Glutamatergic neuron (in vitro differentiated cells): Measurements from ENCODE around the gene GSTA2. TPM values are rescaled to one million over a fixed set of nuclear protein-coding genes. Genes with fewer than 3 reads are reported as not detected.
"Not testable (repeated sequence)": the region's sequence is repeated elsewhere in the genome, so short reads cannot be mapped to it uniquely, and the experiment has no call there.

Source experiments
- DNase-seq: peaks from one replicate; pipeline ENCODE4 v3.0.0; 2022
- H3K27ac Mint-ChIP-seq: one replicate; pipeline ENCODE4 v1.8.0; 2020; ENCODE audit warnings: mild to moderate bottlenecking, mixed read lengths, inconsistent platforms; ENCODE audit not compliant: unreplicated experiment
- H3K27me3 Mint-ChIP-seq: one replicate; pipeline ENCODE4 v1.8.0; 2020; ENCODE audit warnings: mild to moderate bottlenecking, moderate library complexity, mixed read lengths, inconsistent platforms; ENCODE audit not compliant: unreplicated experiment
- H3K36me3 Mint-ChIP-seq: one replicate; pipeline ENCODE4 v1.8.0; 2020; ENCODE audit warnings: mild to moderate bottlenecking, mixed read lengths, inconsistent platforms; ENCODE audit not compliant: unreplicated experiment
- H3K4me1 Mint-ChIP-seq: one replicate; pipeline ENCODE4 v1.8.0; 2020; ENCODE audit warnings: mild to moderate bottlenecking, low read depth, mixed read lengths, inconsistent platforms; ENCODE audit not compliant: unreplicated experiment
- H3K4me3 Mint-ChIP-seq: one replicate; pipeline ENCODE4 v1.8.0; 2020; ENCODE audit warnings: mild to moderate bottlenecking, mixed read lengths, inconsistent platforms; ENCODE audit not compliant: unreplicated experiment
- H3K9me3 Mint-ChIP-seq: one replicate; pipeline ENCODE4 v1.8.0; 2020; ENCODE audit warnings: mild to moderate bottlenecking, moderate library complexity, mixed read lengths, inconsistent platforms; ENCODE audit not compliant: unreplicated experiment
- total RNA-seq: library from RNA; stranded (reverse); fragmentation: NEBNext Ultra II Directional; extraction: Animal tissue kit (Norgen Biotek cat#: 25700); gene quantifications from one replicate; pipeline ENCODE4 v1.2.1, GENCODE V29; 2021; ENCODE audit not compliant: unreplicated experiment
- TF ChIP-seq, protein P1 (sequence below): fragments of 200-600 bp; sonication (generic); IDR thresholded peaks from one replicate; pipeline ENCODE4 v1.5.0; 2021; ENCODE audit not compliant: partially characterized antibody, unreplicated experiment

GSTA2 gene
- total RNA-seq, 1 donor from 2014 or later, result not detected

DNA sequence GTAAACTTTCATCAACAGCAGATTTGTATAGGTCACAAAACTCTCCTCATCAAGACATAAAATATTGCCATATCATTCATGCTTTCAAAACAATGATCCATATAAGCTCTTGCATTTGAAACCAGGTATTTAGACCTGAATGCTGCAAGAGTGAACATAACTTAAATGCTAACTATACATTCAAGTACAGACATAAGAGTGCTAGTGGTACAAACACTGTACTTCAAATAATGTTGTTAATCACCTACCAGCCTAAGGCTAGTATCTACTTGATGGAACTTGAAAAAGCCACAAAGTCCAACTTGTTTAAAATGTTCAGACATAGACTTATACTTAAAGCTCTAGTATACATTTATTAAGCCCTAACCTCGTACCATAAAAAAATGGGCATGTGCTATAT, 16.0 kb upstream of the GSTA2 start:
- Mint-ChIP-seq H3K4me1 (no peaks in the 10 kb centered on the region), H3K27me3 (peaks cover 2% of the 10 kb centered on the region), H3K9me3 (peaks cover 5% of the 10 kb centered on the region), H3K27ac (no peak overlapping the region), H3K4me3 (no peak overlapping the region), H3K36me3 (peaks cover 4% of the 10 kb centered on the region)
- DNase-seq, result no peak
- TF ChIP-seq, protein P1, sequence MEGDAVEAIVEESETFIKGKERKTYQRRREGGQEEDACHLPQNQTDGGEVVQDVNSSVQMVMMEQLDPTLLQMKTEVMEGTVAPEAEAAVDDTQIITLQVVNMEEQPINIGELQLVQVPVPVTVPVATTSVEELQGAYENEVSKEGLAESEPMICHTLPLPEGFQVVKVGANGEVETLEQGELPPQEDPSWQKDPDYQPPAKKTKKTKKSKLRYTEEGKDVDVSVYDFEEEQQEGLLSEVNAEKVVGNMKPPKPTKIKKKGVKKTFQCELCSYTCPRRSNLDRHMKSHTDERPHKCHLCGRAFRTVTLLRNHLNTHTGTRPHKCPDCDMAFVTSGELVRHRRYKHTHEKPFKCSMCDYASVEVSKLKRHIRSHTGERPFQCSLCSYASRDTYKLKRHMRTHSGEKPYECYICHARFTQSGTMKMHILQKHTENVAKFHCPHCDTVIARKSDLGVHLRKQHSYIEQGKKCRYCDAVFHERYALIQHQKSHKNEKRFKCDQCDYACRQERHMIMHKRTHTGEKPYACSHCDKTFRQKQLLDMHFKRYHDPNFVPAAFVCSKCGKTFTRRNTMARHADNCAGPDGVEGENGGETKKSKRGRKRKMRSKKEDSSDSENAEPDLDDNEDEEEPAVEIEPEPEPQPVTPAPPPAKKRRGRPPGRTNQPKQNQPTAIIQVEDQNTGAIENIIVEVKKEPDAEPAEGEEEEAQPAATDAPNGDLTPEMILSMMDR, result no peak

DNA sequence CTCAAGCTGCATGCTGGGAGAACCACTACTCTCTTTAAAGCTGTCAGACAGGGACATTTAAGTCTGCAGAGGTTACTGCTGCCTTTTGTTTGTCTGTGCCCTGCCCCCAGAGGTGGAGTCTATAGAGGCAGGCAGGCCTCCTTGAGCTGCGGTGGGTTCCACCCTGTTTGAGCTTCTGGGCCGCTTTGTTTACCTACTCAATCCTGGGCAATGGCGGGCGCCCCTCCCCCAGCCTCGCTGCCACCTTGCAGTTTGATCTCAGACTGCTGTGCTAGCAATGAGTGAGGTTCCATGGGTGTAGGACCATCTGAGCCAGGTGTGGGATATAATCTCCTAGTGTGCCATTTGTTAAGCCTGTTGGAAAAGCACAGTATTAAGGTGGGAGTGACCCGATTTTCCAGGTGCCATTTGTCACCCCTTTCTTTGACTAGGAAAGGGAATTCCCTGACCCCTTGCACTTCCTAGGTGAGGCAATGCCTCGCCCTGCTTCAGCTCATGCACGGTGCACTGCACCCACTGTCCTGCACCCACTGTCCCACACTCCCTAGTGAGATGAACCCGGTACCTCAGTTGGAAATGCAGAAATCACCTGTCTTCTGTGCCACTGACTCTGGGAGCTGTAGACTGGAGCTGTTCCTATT, 13.6 kb upstream of the GSTA2 start:
- not testable (repeated sequence) for H3K4me3 Mint-ChIP-seq, H3K36me3 Mint-ChIP-seq, H3K9me3 Mint-ChIP-seq, H3K4me1 Mint-ChIP-seq, DNase-seq, H3K27me3 Mint-ChIP-seq, H3K27ac Mint-ChIP-seq

DNA sequence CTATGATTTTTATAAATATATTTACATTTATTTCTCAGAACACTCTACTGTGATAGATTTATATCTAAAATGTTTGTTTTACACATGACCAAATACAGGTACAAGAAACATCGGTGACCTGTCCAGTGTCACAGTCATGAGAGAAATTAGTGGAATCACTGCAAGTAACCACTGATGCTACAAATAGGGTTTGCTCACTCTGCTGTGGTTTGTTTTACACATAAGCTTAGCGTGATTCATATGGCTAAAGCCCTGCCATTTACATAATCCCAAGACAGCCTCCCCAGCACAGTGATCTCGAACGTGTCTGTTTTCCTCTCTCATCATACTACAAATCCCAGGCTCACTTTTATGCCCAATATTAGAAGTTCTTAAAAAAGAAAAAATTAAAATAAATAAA, 6.1 kb upstream of the GSTA2 start:
- DNase-seq, H3K9me3 Mint-ChIP-seq, H3K27ac Mint-ChIP-seq, H3K4me1 Mint-ChIP-seq, H3K36me3 Mint-ChIP-seq, H3K4me3 Mint-ChIP-seq, H3K27me3 Mint-ChIP-seq: not testable (repeated sequence)

DNA sequence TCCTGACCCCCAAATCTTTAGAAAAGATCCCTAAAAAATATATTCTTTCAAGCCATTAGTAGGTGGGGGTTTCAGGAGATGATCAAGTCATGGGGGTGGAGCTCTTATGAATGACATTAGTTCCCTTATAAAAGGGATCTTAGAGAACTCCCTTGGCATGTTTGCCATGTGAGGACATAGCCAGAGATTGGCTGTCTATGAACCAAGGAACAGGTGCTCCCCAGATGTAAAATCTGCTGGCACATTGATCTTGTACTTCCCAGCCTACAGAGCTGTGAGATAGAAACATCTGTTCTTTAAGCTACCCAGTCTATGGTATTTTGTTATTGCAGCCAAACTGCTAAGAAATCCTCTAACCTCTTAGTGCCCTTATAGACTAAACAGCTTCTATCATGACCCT, 4.4 kb upstream of the GSTA2 start:
- H3K4me3 Mint-ChIP-seq, H3K27ac Mint-ChIP-seq, H3K36me3 Mint-ChIP-seq, H3K27me3 Mint-ChIP-seq, H3K4me1 Mint-ChIP-seq, DNase-seq, H3K9me3 Mint-ChIP-seq: not testable (repeated sequence)

DNA sequence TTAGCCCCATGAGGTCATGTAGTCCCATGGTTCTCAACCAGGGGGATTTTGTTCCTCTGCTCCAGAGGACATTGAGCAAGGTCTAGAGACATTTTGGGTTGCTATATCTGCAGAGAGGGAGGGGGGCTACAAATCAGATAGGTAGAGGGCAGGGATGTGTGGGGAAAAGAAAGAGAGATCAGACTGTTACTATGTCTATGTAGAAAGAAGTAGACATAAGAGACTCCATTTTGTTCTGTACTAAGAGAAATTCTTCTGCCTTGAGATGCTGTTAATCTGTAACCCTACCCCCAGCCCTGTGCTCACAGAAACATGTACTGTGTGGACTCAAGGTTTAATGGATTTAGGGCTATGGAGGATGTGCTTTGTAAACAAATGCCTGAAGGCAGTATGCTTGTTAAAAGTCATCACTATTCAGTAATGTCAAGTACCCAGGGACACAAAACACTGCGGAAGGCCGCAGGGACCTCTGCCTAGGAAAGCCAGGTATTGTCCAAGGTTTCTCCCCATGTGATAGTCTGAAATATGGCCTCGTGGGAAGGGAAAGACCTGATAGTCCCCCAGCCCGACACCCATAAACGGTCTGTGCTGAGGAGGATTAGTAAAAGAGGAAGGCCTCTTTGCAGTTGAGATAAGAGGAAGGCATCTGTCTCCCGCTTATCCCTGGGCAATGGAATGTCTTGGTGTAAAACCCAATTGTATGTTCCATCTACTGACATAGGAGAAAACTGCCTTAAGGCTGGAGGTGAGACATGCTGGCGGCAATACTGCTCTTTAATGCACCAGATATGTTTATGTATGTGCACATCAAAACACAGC, 1.4 kb downstream of the GSTA2 start:
- H3K27me3 Mint-ChIP-seq, DNase-seq, H3K4me3 Mint-ChIP-seq, H3K4me1 Mint-ChIP-seq, H3K9me3 Mint-ChIP-seq, H3K36me3 Mint-ChIP-seq, H3K27ac Mint-ChIP-seq: not testable (repeated sequence)

DNA sequence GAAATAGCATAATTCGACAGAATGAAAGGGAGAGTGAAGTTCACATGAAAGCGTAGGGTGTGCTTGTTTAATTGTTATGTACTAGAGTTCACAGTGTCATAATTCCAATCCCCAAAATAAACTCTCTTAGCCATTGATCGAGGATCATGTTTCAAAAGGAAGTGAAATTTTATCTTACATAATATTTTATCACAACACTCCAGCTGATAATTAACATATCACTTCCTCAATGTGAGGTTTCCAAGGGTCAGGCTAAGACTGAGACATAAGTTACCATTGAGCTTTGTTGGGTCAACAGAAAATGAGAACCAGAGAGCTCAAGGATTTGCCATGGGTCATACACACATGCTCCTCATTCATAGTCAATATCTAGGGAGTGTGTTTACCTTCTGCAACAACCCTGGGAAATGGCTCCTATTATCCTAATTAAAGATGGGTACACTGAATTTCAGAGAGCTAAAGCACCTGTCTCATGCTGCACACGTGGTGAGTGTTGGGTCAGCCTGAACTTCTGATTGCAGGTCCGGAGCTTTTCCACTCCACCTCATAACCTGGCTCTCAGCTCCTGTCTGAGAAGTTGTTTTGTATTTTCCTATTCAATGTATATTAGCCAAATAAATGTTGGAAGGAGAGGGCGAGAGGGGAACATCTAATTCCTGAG, 3.0 kb downstream of the GSTA2 start:
- TF ChIP-seq, protein P1, result no peak
- no peak for DNase-seq
- Mint-ChIP-seq H3K9me3 (peaks cover 1% of the 10 kb centered on the region), H3K27me3 (no peaks in the 10 kb centered on the region), H3K4me1 (no peaks in the 10 kb centered on the region), H3K27ac (no peak overlapping the region), H3K4me3 (no peak overlapping the region), H3K36me3 (no peaks in the 10 kb centered on the region)

DNA sequence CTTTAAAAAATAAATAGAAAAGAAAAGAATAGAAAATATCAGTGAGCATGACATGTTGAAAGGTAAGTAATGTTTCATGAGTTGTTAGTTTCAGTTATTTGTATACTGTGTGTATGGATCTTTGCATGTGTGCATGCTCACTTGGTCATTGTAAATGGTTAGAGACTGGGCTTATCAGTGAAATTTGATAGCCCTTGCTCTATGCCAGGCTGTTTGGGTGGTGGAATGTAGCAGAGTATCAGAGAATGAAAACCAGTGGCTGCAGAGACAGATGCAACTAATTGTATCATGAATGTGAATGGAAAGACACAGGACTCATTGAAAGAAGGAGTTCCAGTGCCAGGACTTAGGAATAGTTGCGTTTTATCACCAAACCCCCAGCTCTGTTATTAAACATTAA, 4.2 kb downstream of the GSTA2 start:
- Mint-ChIP-seq H3K4me1 (no peaks in the 10 kb centered on the region), H3K9me3 (peaks cover 1% of the 10 kb centered on the region), H3K27ac (no peak overlapping the region), H3K36me3 (no peaks in the 10 kb centered on the region), H3K4me3 (no peak overlapping the region), H3K27me3 (no peaks in the 10 kb centered on the region)
- no peak for DNase-seq
- TF ChIP-seq, protein P1, result no peak

DNA sequence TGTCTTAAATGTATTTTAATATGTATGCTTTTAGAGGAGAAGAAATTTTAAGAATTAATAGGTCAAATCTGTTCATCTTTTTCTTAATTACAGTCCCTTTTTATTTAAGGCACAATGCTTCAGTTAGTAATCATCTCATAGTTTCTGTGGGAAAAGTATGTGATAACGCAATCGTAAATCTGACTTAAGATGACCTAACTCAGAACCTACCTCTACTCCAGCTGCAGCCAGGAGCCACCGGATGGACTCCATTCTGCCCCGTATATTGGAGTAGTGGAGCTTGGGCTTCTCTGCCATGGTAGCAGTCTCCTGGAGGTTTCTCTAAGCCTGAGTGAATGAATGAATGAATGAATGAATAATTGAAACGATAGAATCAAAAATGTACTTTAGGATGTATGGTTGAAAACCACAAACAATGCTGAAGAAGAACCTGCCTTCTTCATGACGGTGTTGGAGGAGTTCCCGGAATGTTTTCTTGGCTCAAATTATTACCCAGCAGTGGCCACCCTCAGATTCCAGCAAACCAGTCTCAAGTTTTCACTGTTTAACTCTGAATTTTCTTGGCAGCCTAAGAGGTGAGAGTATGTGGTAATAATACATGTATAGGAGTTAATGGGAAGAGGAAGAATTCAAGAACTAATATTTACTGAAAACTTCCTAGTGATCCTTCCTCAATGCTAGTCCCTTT, 5.5 kb downstream of the GSTA2 start:
- H3K27me3 Mint-ChIP-seq, H3K36me3 Mint-ChIP-seq, H3K4me1 Mint-ChIP-seq, DNase-seq, H3K9me3 Mint-ChIP-seq, H3K4me3 Mint-ChIP-seq, H3K27ac Mint-ChIP-seq: not testable (repeated sequence)
